B cell (primary cell): ENCODE results near the gene MAPK1. TPM values are rescaled to one million over a fixed set of nuclear protein-coding genes. Genes with fewer than 3 reads are reported as not detected.

Source experiments
- ATAC-seq: fragments of 200-7000 bp; cut with Tn5 transposase; one replicate; pipeline ENCODE4 v1.10.0; 2021; ENCODE audit warnings: low read depth, mild to moderate bottlenecking, moderate number of reproducible peaks, moderate library complexity
- CTCF ChIA-PET: fragments of 350-600 bp; sonication (Branson Sonifier 250); formaldehyde crosslinking; loops from one replicate; lab custom pipeline; 2021; ENCODE audit warnings: antibody characterized with exemption, inconsistent platforms; lab: Charles Lee
- POLR2A ChIA-PET: fragments of 350-600 bp; sonication (Branson Sonifier 250); formaldehyde crosslinking; loops from one replicate; lab custom pipeline; 2021; ENCODE audit warnings: antibody characterized with exemption; lab: Charles Lee
- DNase-seq: peaks from one replicate; pipeline ENCODE4 v3.0.0; 2013
- H2AFZ ChIP-seq: 2 replicates; pipeline ENCODE4 v1.6.1; 2012; ENCODE audit warnings: mild to moderate bottlenecking, low read depth, low read length; ENCODE audit not compliant: insufficient read depth, poor library complexity, severe bottlenecking
- H3K27ac ChIP-seq, 2 donors: 1 replicate in 1 of 2; 2 replicates in 1 of 2; pipeline ENCODE4 v1.5.1; 2012 to 2013; ENCODE audit warnings: low read length in 2 of 2, mild to moderate bottlenecking in 2 of 2, moderate library complexity in 1 of 2
- H3K27me3 ChIP-seq, 4 experiments: fragments of 200-600 bp in 1 of 4; sonication (generic) in 1 of 4; replicated peaks in 1 of 4; 1 replicate in 2 of 4; 2 replicates in 2 of 4; pipeline versions ENCODE4 v1.6.1 to v1.7.0; 2013 to 2016; ENCODE audit warnings: low read length in 3 of 4, mild to moderate bottlenecking in 2 of 4, mixed read lengths in 1 of 4, moderate library complexity in 1 of 4; ENCODE audit not compliant: insufficient read depth in 4 of 4, control insufficient read depth in 3 of 4; ENCODE audit errors: control extremely low read depth in 1 of 4
- H3K36me3 ChIP-seq, 2 experiments: replicated peaks in 1 of 2; 1 replicate in 1 of 2; 2 replicates in 1 of 2; pipeline versions ENCODE4 v1.6.1 to v1.7.1; 2013; ENCODE audit warnings: low read length in 1 of 2; ENCODE audit not compliant: insufficient read depth in 2 of 2, control insufficient read depth in 1 of 2; ENCODE audit errors: control extremely low read depth in 1 of 2, extremely low read depth in 1 of 2
- H3K4me1 ChIP-seq, 2 donors: fragments of 200-600 bp in 1 of 2; sonication (generic) in 1 of 2; 1 replicate in 1 of 2; 2 replicates in 1 of 2; pipeline versions ENCODE4 v1.5.1 to v1.6.1; 2013 to 2017; ENCODE audit warnings: low read length in 2 of 2; ENCODE audit not compliant: control insufficient read depth in 2 of 2, insufficient read depth in 2 of 2
- H3K4me2 ChIP-seq: replicated peaks from 2 replicates; pipeline ENCODE3; 2012; ENCODE audit warnings: mild to moderate bottlenecking, low read depth, low read length; ENCODE audit not compliant: poor library complexity, severe bottlenecking
- H3K4me3 ChIP-seq, 5 experiments: fragments of 200-600 bp in 1 of 5; sonication (generic) in 1 of 5; 1 replicate in 3 of 5; 2 replicates in 2 of 5; pipeline versions ENCODE4 v1.5.1 to v1.7.0; 2011 to 2016; ENCODE audit warnings: low read length in 4 of 5, mild to moderate bottlenecking in 4 of 5, low read depth in 2 of 5, control low read depth in 1 of 5, moderate library complexity in 1 of 5; ENCODE audit not compliant: insufficient read depth in 1 of 5; ENCODE audit errors: control extremely low read depth in 1 of 5, extremely low read depth in 1 of 5
- H3K79me2 ChIP-seq: fragments of 200-600 bp; sonication (generic); one replicate; pipeline ENCODE4 v1.6.0; 2016; ENCODE audit warnings: low read length; ENCODE audit not compliant: control insufficient read depth, insufficient read depth
- H3K9ac ChIP-seq: fragments of 200-600 bp; sonication (generic); 2 replicates; pipeline ENCODE4 v1.6.1; 2017; ENCODE audit warnings: mild to moderate bottlenecking, low read length, moderate library complexity
- H3K9me3 ChIP-seq, 3 donors: one replicate each; pipeline versions ENCODE4 v1.6.1 to v1.7.1; 2013; ENCODE audit warnings: low read length in 2 of 3; ENCODE audit not compliant: control insufficient read depth in 2 of 3, insufficient read depth in 1 of 3; ENCODE audit errors: control extremely low read depth in 1 of 3
- H4K20me1 ChIP-seq: 2 replicates; pipeline ENCODE4 v1.6.0; 2012; ENCODE audit warnings: mild to moderate bottlenecking, low read length; ENCODE audit not compliant: insufficient read depth, control insufficient read depth, poor library complexity, severe bottlenecking
- H3K27ac Mint-ChIP-seq: one replicate; pipeline ENCODE4 v1.8.0; 2021; ENCODE audit warnings: mixed read lengths
- H3K27me3 Mint-ChIP-seq: one replicate; pipeline ENCODE4 v1.8.0; 2021; ENCODE audit warnings: mixed read lengths
- H3K4me1 Mint-ChIP-seq: one replicate; pipeline ENCODE4 v1.8.0; 2021; ENCODE audit warnings: mixed read lengths
- H3K4me3 Mint-ChIP-seq: one replicate; pipeline ENCODE4 v1.8.0; 2021; ENCODE audit warnings: mixed read lengths
- H3K9me3 Mint-ChIP-seq: one replicate; pipeline ENCODE4 v1.8.0; 2022; ENCODE audit warnings: mixed read lengths; ENCODE audit not compliant: insufficient read depth
- EZH2 ChIP-seq: IDR thresholded peaks from 2 replicates; pipeline ENCODE4 v1.6.1; 2012; ENCODE audit warnings: borderline replicate concordance, low read depth, mild to moderate bottlenecking, moderate library complexity, low read length; ENCODE audit not compliant: insufficient read depth, poor library complexity, severe bottlenecking
- WGBS: methylation state at CpG from one replicate; pipeline ENCODE4 v1.1.5; 2013; ENCODE audit warnings: missing lambda C conversion rate; ENCODE audit not compliant: insufficient coverage; 5-methylcytosine and 5-hydroxymethylcytosine counted together
- intact Hi-C: fragments of 100-400 bp; cut with micrococcal nuclease; formaldehyde crosslinking; loops from one replicate; pipeline ENCODE4 v1.10.0; 2022
- polyA plus RNA-seq: library from polyadenylated mRNA; depleted of rRNA; stranded (reverse); fragments of >200 nt; gene quantifications from 2 replicates; pipeline ENCODE4 v1.2.3, GENCODE V29; 2012
- total RNA-seq, 2 donors: library from RNA; stranded (reverse); fragments of 120-200 nt in 1 of 2; gene quantifications; 1 replicate in 1 of 2; 2 replicates in 1 of 2; pipeline versions ENCODE4 v1.2.3 to v1.2.4, GENCODE V29; 2013 to 2022
- TF ChIP-seq, protein P1 (sequence below): fragments of 200-600 bp; IDR thresholded peaks from one replicate; pipeline ENCODE4 v1.8.0; 2022; ENCODE audit warnings: antibody characterized with exemption, mild to moderate bottlenecking

Gene MAPK1
- total and polyA plus RNA-seq, 2 donors (not counting 1 experiment from before 2014, with no cell fraction given) = 24.0 to 155 TPM

DNA sequence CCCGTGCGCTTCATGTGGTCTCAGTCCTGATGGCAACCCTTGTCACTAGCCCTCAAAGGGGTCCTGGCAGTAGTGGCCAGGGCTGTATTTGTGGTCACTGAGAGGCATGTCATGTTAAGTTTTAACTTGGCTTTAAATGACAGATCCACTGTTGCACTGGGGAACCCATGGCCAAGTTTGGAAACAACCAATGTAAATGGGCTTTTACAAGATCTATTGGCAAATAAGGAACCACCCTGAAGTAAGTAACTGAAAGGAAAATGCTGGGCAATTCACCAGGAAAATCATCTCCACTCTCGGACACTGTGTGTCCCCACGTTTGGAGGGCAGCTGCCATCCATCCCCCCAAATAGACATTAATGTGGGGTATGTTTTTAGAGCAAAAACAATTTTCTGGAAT, 140.3 kb downstream of the MAPK1 start:
- Histone ChIP-seq H3K27me3 (no peaks in the 10 kb centered on the region), H3K79me2 (peaks cover 90% of the 10 kb centered on the region), H3K9me3 (no peaks in the 10 kb centered on the region), H3K4me1 (peaks cover 12 to 26% of the 10 kb centered on the region in 2 donors), H3K36me3 (peaks cover 0 to 15% of the 10 kb centered on the region in 2 experiments), H3K9ac (no peak overlapping the region), H3K4me3 (no peak overlapping the region), H3K4me2 (peak overlapping the region; percentile 17), H3K27ac (no peak overlapping the region), H4K20me1 (peaks cover 62% of the 10 kb centered on the region), H2AFZ (no peak overlapping the region)
- ChIA-PET POLR2A (interaction anchor here (1.4 kb wide), 1 partner anchor 8 kb away, joined by 3 read pairs; the partner anchor contains the start of gene YPEL1), CTCF (no interaction called here)
- Mint-ChIP-seq H3K27me3 (no peaks in the 10 kb centered on the region), H3K4me3 (no peak overlapping the region), H3K9me3 (no peaks in the 10 kb centered on the region), H3K4me1 (peaks cover 25% of the 10 kb centered on the region), H3K27ac (no peak overlapping the region)
- 100% methylated on average over 2 of the region's 4 CpGs for WGBS
- DNase-seq = no peak
- intact Hi-C loops = loop anchor here (2.0 kb wide), 1 partner anchor 14 kb away; no protein-coding TSS in a partner anchor
- TF ChIP-seq EZH2 = no peak
- TF ChIP-seq, protein P1, sequence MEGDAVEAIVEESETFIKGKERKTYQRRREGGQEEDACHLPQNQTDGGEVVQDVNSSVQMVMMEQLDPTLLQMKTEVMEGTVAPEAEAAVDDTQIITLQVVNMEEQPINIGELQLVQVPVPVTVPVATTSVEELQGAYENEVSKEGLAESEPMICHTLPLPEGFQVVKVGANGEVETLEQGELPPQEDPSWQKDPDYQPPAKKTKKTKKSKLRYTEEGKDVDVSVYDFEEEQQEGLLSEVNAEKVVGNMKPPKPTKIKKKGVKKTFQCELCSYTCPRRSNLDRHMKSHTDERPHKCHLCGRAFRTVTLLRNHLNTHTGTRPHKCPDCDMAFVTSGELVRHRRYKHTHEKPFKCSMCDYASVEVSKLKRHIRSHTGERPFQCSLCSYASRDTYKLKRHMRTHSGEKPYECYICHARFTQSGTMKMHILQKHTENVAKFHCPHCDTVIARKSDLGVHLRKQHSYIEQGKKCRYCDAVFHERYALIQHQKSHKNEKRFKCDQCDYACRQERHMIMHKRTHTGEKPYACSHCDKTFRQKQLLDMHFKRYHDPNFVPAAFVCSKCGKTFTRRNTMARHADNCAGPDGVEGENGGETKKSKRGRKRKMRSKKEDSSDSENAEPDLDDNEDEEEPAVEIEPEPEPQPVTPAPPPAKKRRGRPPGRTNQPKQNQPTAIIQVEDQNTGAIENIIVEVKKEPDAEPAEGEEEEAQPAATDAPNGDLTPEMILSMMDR = no peak
- no peak for ATAC-seq

GRCh38 chr22:21726650-21727049, 140.8 kb downstream of the MAPK1 start:
- peak overlapping the region; percentile 10 for H3K27ac Mint-ChIP-seq
- peak; percentile 67 for ATAC-seq
- no peak for DNase-seq

More at GRCh38 chr22:21726650-21727049, 140.8 kb downstream of the MAPK1 start:
- POLR2A ChIA-PET = interaction anchor here (1.4 kb wide), 1 partner anchor 9 kb away, joined by 3 read pairs; the partner anchor contains the start of gene YPEL1
- Histone ChIP-seq H2AFZ (no peak overlapping the region), H3K9ac (no peak overlapping the region), H3K9me3 (no peaks in the 10 kb centered on the region), H3K36me3 (peaks cover 0 to 12% of the 10 kb centered on the region in 2 experiments), H4K20me1 (peaks cover 62% of the 10 kb centered on the region), H3K79me2 (peaks cover 90% of the 10 kb centered on the region), H3K27me3 (no peaks in the 10 kb centered on the region), H3K27ac (no peak overlapping the region), H3K4me2 (peak overlapping the region; percentile 17), H3K4me3 (no peak overlapping the region), H3K4me1 (peaks cover 12 to 21% of the 10 kb centered on the region in 2 donors)
- WGBS = 32% methylated on average over 5 of the region's 5 CpGs
- H3K4me3 Mint-ChIP-seq = no peak overlapping the region
- TF ChIP-seq EZH2 = no peak
- TF ChIP-seq, protein P1 = peak; percentile 32
- H3K9me3 Mint-ChIP-seq = no peaks in the 10 kb centered on the region
- intact Hi-C loops = loop anchor here (2.0 kb wide), 1 partner anchor 14 kb away; no protein-coding TSS in a partner anchor
- no peaks in the 10 kb centered on the region for H3K27me3 Mint-ChIP-seq
- peaks cover 24% of the 10 kb centered on the region for H3K4me1 Mint-ChIP-seq
- CTCF ChIA-PET = interaction anchor here (1.5 kb wide), 1 partner anchor 13 kb away, joined by 4 read pairs; no protein-coding TSS in a partner anchor
